Body of pancreas (tissue), 4 donors: ENCODE data around the gene SOX12. TPM values are rescaled to one million over a fixed set of nuclear protein-coding genes. Genes with fewer than 3 reads are reported as not detected.

Source experiments
- ATAC-seq: fragments of 150-250 bp; one replicate; pipeline ENCODE4 v1.9.1; 2016
- DNase-seq, 4 donors: peaks; one replicate each; pipeline ENCODE4 v3.0.0-alpha.2; 2019
- H3K27ac ChIP-seq, 4 donors: fragments of 200-600 bp; sonication (generic); 1 replicate in 3 of 4; 2 replicates in 1 of 4; pipeline versions ENCODE4 v1.5.1 to v1.6.1; 2016 to 2019; ENCODE audit warnings: mild to moderate bottlenecking in 1 of 4, mixed read lengths in 1 of 4, moderate library complexity in 1 of 4
- H3K27me3 ChIP-seq, 2 donors: fragments of 200-600 bp; sonication (generic); one replicate each; pipeline ENCODE4 v1.6.0; 2016; ENCODE audit warnings: mild to moderate bottlenecking in 1 of 2
- H3K36me3 ChIP-seq, 2 donors: fragments of 200-600 bp; sonication (generic); replicated peaks in 1 of 2; 2 replicates each; pipeline ENCODE4 v1.5.1; 2016; ENCODE audit warnings: low read depth in 2 of 2; ENCODE audit not compliant: insufficient read depth in 1 of 2
- H3K4me1 ChIP-seq: fragments of 200-600 bp; sonication (generic); one replicate; pipeline ENCODE4 v1.6.0; 2016
- H3K4me3 ChIP-seq, 2 donors: fragments of 200-600 bp; sonication (generic); 1 replicate in 1 of 2; 2 replicates in 1 of 2; pipeline ENCODE4 v1.5.1; 2016 to 2019
- H3K9me3 ChIP-seq, 3 donors: fragments of 200-600 bp; sonication (generic); 1 replicate in 2 of 3; 2 replicates in 1 of 3; pipeline ENCODE4 v1.5.1; 2016
- CTCF ChIP-seq, 7 experiments: fragments of 450-650 bp in 4 of 7; fragments of 200-600 bp in 3 of 7; sonication (generic) in 3 of 7; IDR thresholded peaks; one replicate each; pipeline ENCODE4 v1.5.1; 2016 to 2019; ENCODE audit warnings: antibody characterized with exemption in 7 of 7
- POLR2A ChIP-seq, 3 donors: fragments of 450-650 bp; IDR thresholded peaks; one replicate each; pipeline ENCODE4 v1.6.1; 2016; ENCODE audit warnings: antibody characterized with exemption in 3 of 3, mild to moderate bottlenecking in 2 of 3
- WGBS, 2 donors: methylation state at CpG; one replicate each; pipeline ENCODE4 v1.1.5; 2017; 5-methylcytosine and 5-hydroxymethylcytosine counted together
- intact Hi-C: fragments of 100-400 bp; cut with DNase I; formaldehyde crosslinking; loops from one replicate; pipeline ENCODE4 v1.15.1; 2023
- total RNA-seq, 2 donors: library from RNA; depleted of rRNA; stranded (reverse); fragments of >200 nt; gene quantifications; one replicate each; pipeline ENCODE4 v1.1.0, GENCODE V29; 2016

The SOX12 gene
- total RNA-seq, 2 donors from 2014 or later = 6.2 to 17.1 TPM

GRCh38 chr20:358891-359555 is 33.7 kb downstream of the SOX12 start:
- Histone ChIP-seq H3K27ac (no peak overlapping the region), H3K9me3 (no peaks in the 10 kb centered on the region), H3K36me3 (no peaks in the 10 kb centered on the region), H3K4me3 (no peak overlapping the region), H3K4me1 (peaks cover 13% of the 10 kb centered on the region), H3K27me3 (no peaks in the 10 kb centered on the region)
- no peak for DNase-seq
- no peak for ATAC-seq
- intact Hi-C loops = loop anchor here (10.0 kb wide), 2 partner anchors 76 to 116 kb away; no protein-coding TSS in a partner anchor
- TF ChIP-seq POLR2A (IDR thresholded peaks at IDR 0.05) (no peak), CTCF (IDR thresholded peaks at IDR 0.05) (no peak)
- 78% methylated on average over 4 of the region's 4 CpGs for WGBS, 2 donors

- intact Hi-C loops = no loop called here
- ATAC-seq (no peak), DNase-seq (no peak)
- TF ChIP-seq POLR2A (IDR thresholded peaks at IDR 0.05) (no peak), CTCF (IDR thresholded peaks at IDR 0.05) (no peak)
- Histone ChIP-seq H3K36me3 (no peaks in the 10 kb centered on the region), H3K4me1 (peaks cover 6% of the 10 kb centered on the region), H3K27ac (no peak overlapping the region), H3K9me3 (no peaks in the 10 kb centered on the region), H3K27me3 (no peaks in the 10 kb centered on the region), H3K4me3 (no peak overlapping the region)
- whole genome bisulfite sequencing, 2 donors = 82 to 89% methylated on average over 8 of the region's 8 CpGs
Observed at GRCh38 chr20:361561-361960, 36.2 kb downstream of the SOX12 start.

GRCh38 chr20:362271-363254 is 37.2 kb downstream of the SOX12 start:
- Histone ChIP-seq H3K36me3 (no peaks in the 10 kb centered on the region), H3K4me1 (peaks cover 14% of the 10 kb centered on the region), H3K27ac (peak overlapping the region in 1 of 4 donors; percentile 26), H3K4me3 (no peak overlapping the region), H3K27me3 (no peaks in the 10 kb centered on the region), H3K9me3 (no peaks in the 10 kb centered on the region)
- WGBS, 2 donors = 57 to 68% methylated on average over 13 of the region's 13 CpGs
- TF ChIP-seq POLR2A (IDR thresholded peaks at IDR 0.05) (no peak), CTCF (IDR thresholded peaks at IDR 0.05) (peak; percentile 27 to 84 (median 76))
- intact Hi-C loops = no loop called here
- DNase-seq = peak; percentile 88 to 98 (median 95)
- ATAC-seq = peak; percentile 87

GRCh38 chr20:363319-364078 is 38.1 kb downstream of the SOX12 start:
- WGBS, 2 donors = 81 to 91% methylated on average over 9 to 13 of the region's 13 CpGs
- intact Hi-C loops = no loop called here
- no peaks in the 10 kb centered on the region for H3K27me3 ChIP-seq

More at GRCh38 chr20:363319-364078, 38.1 kb downstream of the SOX12 start:
- ATAC-seq = no peak
- H3K9me3 ChIP-seq = no peaks in the 10 kb centered on the region
- TF ChIP-seq POLR2A (IDR thresholded peaks at IDR 0.05) = no peak
- TF ChIP-seq CTCF (IDR thresholded peaks at IDR 0.05) = no peak
- H3K4me3 ChIP-seq = no peak overlapping the region
- no peak for DNase-seq
- H3K4me1 ChIP-seq = peaks cover 21% of the 10 kb centered on the region
- no peak overlapping the region for H3K27ac ChIP-seq
- H3K36me3 ChIP-seq = no peaks in the 10 kb centered on the region
